ENCODE measurements around the gene NDST1.

DNA sequence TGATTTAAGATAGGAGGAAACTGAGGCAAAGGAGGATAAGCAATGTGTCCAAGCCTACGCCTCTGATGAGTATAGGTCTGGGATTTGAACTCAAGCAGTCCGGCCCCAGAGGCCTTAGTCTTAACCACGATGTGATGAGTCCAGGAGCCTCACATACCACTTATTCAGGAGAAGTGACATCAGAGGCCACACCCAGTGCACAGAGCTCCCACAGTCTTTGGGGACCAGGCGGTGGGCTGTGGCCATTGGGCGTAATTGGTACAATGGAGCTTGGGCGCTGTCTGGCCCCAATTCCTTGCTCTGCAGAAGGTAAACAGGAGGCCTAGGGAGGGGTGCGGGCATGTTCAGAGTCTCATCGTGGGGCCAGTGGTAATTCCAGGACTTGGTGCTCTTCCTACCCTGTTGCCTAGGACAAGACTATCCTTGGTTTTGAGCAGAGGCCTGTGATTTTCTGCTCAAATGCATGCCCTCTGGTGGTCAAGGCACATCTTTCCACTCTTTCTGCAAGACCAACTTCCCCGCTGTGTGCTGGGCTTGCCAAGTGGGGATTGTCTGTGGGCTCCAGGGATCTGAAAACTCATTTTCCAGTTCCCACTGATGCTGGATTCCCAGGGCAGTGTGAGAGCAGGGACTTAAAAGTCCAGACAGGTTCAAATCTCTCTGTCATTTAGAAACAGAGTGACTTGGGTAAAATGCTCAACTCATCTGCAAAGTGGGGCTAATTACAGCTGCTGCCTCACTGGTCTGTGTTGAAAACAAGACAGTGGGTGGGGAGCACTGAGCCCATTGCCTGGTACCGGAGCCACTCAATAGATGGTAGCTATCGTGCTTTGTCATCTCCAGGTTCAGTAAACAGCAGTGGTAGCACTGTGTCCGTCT, 15.8 kb downstream of the NDST1 start:
- TF ChIP-seq, protein P1, sequence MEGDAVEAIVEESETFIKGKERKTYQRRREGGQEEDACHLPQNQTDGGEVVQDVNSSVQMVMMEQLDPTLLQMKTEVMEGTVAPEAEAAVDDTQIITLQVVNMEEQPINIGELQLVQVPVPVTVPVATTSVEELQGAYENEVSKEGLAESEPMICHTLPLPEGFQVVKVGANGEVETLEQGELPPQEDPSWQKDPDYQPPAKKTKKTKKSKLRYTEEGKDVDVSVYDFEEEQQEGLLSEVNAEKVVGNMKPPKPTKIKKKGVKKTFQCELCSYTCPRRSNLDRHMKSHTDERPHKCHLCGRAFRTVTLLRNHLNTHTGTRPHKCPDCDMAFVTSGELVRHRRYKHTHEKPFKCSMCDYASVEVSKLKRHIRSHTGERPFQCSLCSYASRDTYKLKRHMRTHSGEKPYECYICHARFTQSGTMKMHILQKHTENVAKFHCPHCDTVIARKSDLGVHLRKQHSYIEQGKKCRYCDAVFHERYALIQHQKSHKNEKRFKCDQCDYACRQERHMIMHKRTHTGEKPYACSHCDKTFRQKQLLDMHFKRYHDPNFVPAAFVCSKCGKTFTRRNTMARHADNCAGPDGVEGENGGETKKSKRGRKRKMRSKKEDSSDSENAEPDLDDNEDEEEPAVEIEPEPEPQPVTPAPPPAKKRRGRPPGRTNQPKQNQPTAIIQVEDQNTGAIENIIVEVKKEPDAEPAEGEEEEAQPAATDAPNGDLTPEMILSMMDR (IDR thresholded peaks at IDR 0.05): peak; percentile 44 to 52
- TF ChIP-seq POLR2A (IDR thresholded peaks at IDR 0.05) (no peak), EP300 (IDR thresholded peaks at IDR 0.05) (no peak)
